ENCODE measurements around the gene ARID4A. TPM values are rescaled to one million over a fixed set of nuclear protein-coding genes. Genes with fewer than 3 reads are reported as not detected.
"Not testable (repeated sequence)": the region's sequence is repeated elsewhere in the genome, so short reads cannot be mapped to it uniquely, and the experiment has no call there.

Gene ARID4A
- total RNA-seq, 1 experiment from 2014 or later: 9.3 TPM

GRCh38 chr14:58353516-58354299 lies 55.4 kb downstream of the ARID4A start:
- H3K27me3 ChIP-seq (replicated peaks): no peaks in the 10 kb centered on the region
- H3K4me3 ChIP-seq: no peak overlapping the region
- H3K27ac ChIP-seq: no peak overlapping the region; the same call in 1 of the 2 replicates
- DNase-seq (ENCODE audit: low read depth in 1 of 2, low spot score in 2 of 2): no peak
- H3K36me3 ChIP-seq: peaks cover 22% of the 10 kb centered on the region
- H3K9me3 ChIP-seq (replicated peaks): no peaks in the 10 kb centered on the region
- H3K4me1 ChIP-seq (replicated peaks): no peaks in the 10 kb centered on the region

- H3K4me3 ChIP-seq: no peak overlapping the region
- DNase-seq (ENCODE audit: low read depth in 1 of 2, low spot score in 2 of 2): no peak
- no peak overlapping the region for H3K27ac ChIP-seq
- H3K36me3 ChIP-seq: peaks cover 27% of the 10 kb centered on the region
- H3K9me3 ChIP-seq (replicated peaks): no peaks in the 10 kb centered on the region
- H3K27me3 ChIP-seq (replicated peaks): no peaks in the 10 kb centered on the region
- no peaks in the 10 kb centered on the region for H3K4me1 ChIP-seq (replicated peaks)
Observed at GRCh38 chr14:58354808-58355207, 56.5 kb downstream of the ARID4A start.

GRCh38 chr14:58356268-58356667 lies 57.9 kb downstream of the ARID4A start:
- no peaks in the 10 kb centered on the region for H3K27me3 ChIP-seq (replicated peaks)
- no peaks in the 10 kb centered on the region for H3K9me3 ChIP-seq (replicated peaks)
- peaks cover 27% of the 10 kb centered on the region for H3K36me3 ChIP-seq
- no peak for DNase-seq (ENCODE audit: low read depth in 1 of 2, low spot score in 2 of 2)
- no peak overlapping the region for H3K27ac ChIP-seq
- no peak overlapping the region for H3K4me3 ChIP-seq
- H3K4me1 ChIP-seq (replicated peaks): no peaks in the 10 kb centered on the region

GRCh38 chr14:58362272-58362671 lies 63.9 kb downstream of the ARID4A start:
- H3K4me3 ChIP-seq; DNase-seq (ENCODE audit: low read depth in 1 of 2, low spot score in 2 of 2); H3K4me1 ChIP-seq (replicated peaks); H3K27me3 ChIP-seq (replicated peaks); H3K9me3 ChIP-seq (replicated peaks); H3K27ac ChIP-seq: not testable (repeated sequence)
- peaks cover 34% of the 10 kb centered on the region for H3K36me3 ChIP-seq

- H3K4me1 ChIP-seq (replicated peaks): no peaks in the 10 kb centered on the region
- no peak for DNase-seq (ENCODE audit: low read depth in 1 of 2, low spot score in 2 of 2)
- H3K27ac ChIP-seq: no peak overlapping the region
- no peaks in the 10 kb centered on the region for H3K27me3 ChIP-seq (replicated peaks)
- peaks cover 41% of the 10 kb centered on the region for H3K36me3 ChIP-seq
- H3K9me3 ChIP-seq (replicated peaks): no peaks in the 10 kb centered on the region; the same call in 1 of the 2 replicates
- no peak overlapping the region for H3K4me3 ChIP-seq
Observed at GRCh38 chr14:58362798-58363412, 64.5 kb downstream of the ARID4A start.

- peaks cover 40% of the 10 kb centered on the region for H3K36me3 ChIP-seq
- no peaks in the 10 kb centered on the region for H3K27me3 ChIP-seq (replicated peaks)
- no peak for DNase-seq (ENCODE audit: low read depth in 1 of 2, low spot score in 2 of 2)
- H3K4me3 ChIP-seq: no peak overlapping the region
- H3K27ac ChIP-seq: no peak overlapping the region
- no peaks in the 10 kb centered on the region for H3K4me1 ChIP-seq (replicated peaks)
- H3K9me3 ChIP-seq (replicated peaks): no peaks in the 10 kb centered on the region; the same call in 1 of the 2 replicates
Observed at GRCh38 chr14:58364316-58364715, 66.0 kb downstream of the ARID4A start.

GRCh38 chr14:58367296-58367695 lies 68.9 kb downstream of the ARID4A start:
- peaks cover 46% of the 10 kb centered on the region for H3K36me3 ChIP-seq
- no peak for DNase-seq (ENCODE audit: low read depth in 1 of 2, low spot score in 2 of 2)

GRCh38 chr14:58368956-58369355 lies 70.6 kb downstream of the ARID4A start:
- Histone ChIP-seq H3K4me1 (replicated peaks) (no peaks in the 10 kb centered on the region), H3K27ac (no peak overlapping the region), H3K27me3 (replicated peaks) (no peaks in the 10 kb centered on the region), H3K9me3 (replicated peaks) (no peaks in the 10 kb centered on the region; the same call in 1 of the 2 replicates), H3K4me3 (no peak overlapping the region), H3K36me3 (peaks cover 40% of the 10 kb centered on the region)
- no peak for DNase-seq (ENCODE audit: low read depth in 1 of 2, low spot score in 2 of 2)

More at GRCh38 chr14:58367296-58367695, 68.9 kb downstream of the ARID4A start:
- Histone ChIP-seq H3K27me3 (replicated peaks) (no peaks in the 10 kb centered on the region), H3K4me3 (no peak overlapping the region), H3K9me3 (replicated peaks) (no peaks in the 10 kb centered on the region; the same call in 1 of the 2 replicates), H3K4me1 (replicated peaks) (no peaks in the 10 kb centered on the region), H3K27ac (no peak overlapping the region)

- no peaks in the 10 kb centered on the region for H3K9me3 ChIP-seq (replicated peaks)
- no peak overlapping the region for H3K4me3 ChIP-seq
- peaks cover 5% of the 10 kb centered on the region for H3K36me3 ChIP-seq
- no peaks in the 10 kb centered on the region for H3K27me3 ChIP-seq (replicated peaks)
- no peaks in the 10 kb centered on the region for H3K4me1 ChIP-seq (replicated peaks)
- no peak overlapping the region for H3K27ac ChIP-seq
- DNase-seq (ENCODE audit: low read depth in 1 of 2, low spot score in 2 of 2): no peak
Observed at GRCh38 chr14:58376791-58377190, 78.4 kb downstream of the ARID4A start.

- Histone ChIP-seq H3K27me3 (replicated peaks) (no peaks in the 10 kb centered on the region), H3K9me3 (replicated peaks) (no peaks in the 10 kb centered on the region), H3K36me3 (no peaks in the 10 kb centered on the region), H3K4me1 (replicated peaks) (peaks cover 8% of the 10 kb centered on the region), H3K4me3 (no peak overlapping the region), H3K27ac (no peak overlapping the region)
- no peak for DNase-seq (ENCODE audit: low read depth in 1 of 2, low spot score in 2 of 2)
Observed at GRCh38 chr14:58390830-58391229, 92.5 kb downstream of the ARID4A start.

GRCh38 chr14:58395562-58395811 lies 97.1 kb downstream of the ARID4A start:
- H3K36me3 ChIP-seq: no peaks in the 10 kb centered on the region
- DNase-seq (ENCODE audit: low read depth in 1 of 2, low spot score in 2 of 2): no peak
- no peaks in the 10 kb centered on the region for H3K27me3 ChIP-seq (replicated peaks)
- peak overlapping the region; percentile 46 for H3K4me3 ChIP-seq
- H3K9me3 ChIP-seq (replicated peaks): no peaks in the 10 kb centered on the region
- H3K27ac ChIP-seq: no peak overlapping the region
- H3K4me1 ChIP-seq (replicated peaks): peaks cover 14% of the 10 kb centered on the region

- Histone ChIP-seq H3K27me3 (replicated peaks) (no peaks in the 10 kb centered on the region), H3K4me3 (peak within 1 kb of the TSS; percentile 46), H3K9me3 (replicated peaks) (no peaks in the 10 kb centered on the region), H3K36me3 (no peaks in the 10 kb centered on the region), H3K27ac (peak within 1 kb of the TSS; percentile 36; the same call in 1 of the 2 replicates), H3K4me1 (replicated peaks) (peaks cover 14% of the 10 kb centered on the region)
- peak; percentile 74 to 76 for DNase-seq (ENCODE audit: low read depth in 1 of 2, low spot score in 2 of 2)
Observed at GRCh38 chr14:58395812-58396788, 97.7 kb downstream of the ARID4A start, which contains the start of gene TOMM20L. Gene TOMM20L, plus strand, starts transcription at chr14:58395930. Its CDS starts 28 bp downstream, at chr14:58395958.

- no peaks in the 10 kb centered on the region for H3K36me3 ChIP-seq
- no peak for DNase-seq (ENCODE audit: low read depth in 1 of 2, low spot score in 2 of 2)
Observed at GRCh38 chr14:58397156-58397555, 98.8 kb downstream of the ARID4A start.

More at GRCh38 chr14:58397156-58397555, 98.8 kb downstream of the ARID4A start:
- H3K27ac ChIP-seq: no peak overlapping the region
- no peaks in the 10 kb centered on the region for H3K9me3 ChIP-seq (replicated peaks)
- no peaks in the 10 kb centered on the region for H3K27me3 ChIP-seq (replicated peaks)
- peaks cover 14% of the 10 kb centered on the region for H3K4me1 ChIP-seq (replicated peaks)
- no peak overlapping the region for H3K4me3 ChIP-seq

Data from SJSA1 (cell line).